H1 (cell line): ENCODE results near the gene ADGRB2. TPM values are rescaled to one million over a fixed set of nuclear protein-coding genes. Genes with fewer than 3 reads are reported as not detected.

Source experiments
- CBX8 ChIP-seq: fragments of 300-800, 300-1000 bp; sonication (generic); IDR thresholded peaks from 2 replicates; pipeline ENCODE4 v1.7.1; 2016; ENCODE audit warnings: low read depth, low read length, borderline replicate concordance
- FOSL1 ChIP-seq: IDR thresholded peaks from 2 replicates; pipeline ENCODE4 v1.6.1; 2011; ENCODE audit warnings: mild to moderate bottlenecking, low read depth, low read length, moderate library complexity; ENCODE audit not compliant: insufficient read depth
- NANOG ChIP-seq: IDR thresholded peaks from 2 replicates; pipeline ENCODE4 v1.6.1; 2011; ENCODE audit warnings: low read length, low read depth, mild to moderate bottlenecking, inconsistent platforms; ENCODE audit not compliant: insufficient read depth, poor library complexity, severe bottlenecking
- polyA plus RNA-seq, 7 experiments: library from polyadenylated mRNA; depleted of rRNA in 3 of 7; stranded (reverse) in 5 of 7; unstranded in 2 of 7; fragments of >200 nt in 5 of 7; fragments of 200-250 nt in 2 of 7; gene quantifications; 1 replicate in 5 of 7; 2 replicates in 1 of 7; 4 replicates in 1 of 7; pipeline versions ENCODE4 v1.2.1 to v1.2.3, GENCODE V29; 2011 to 2013; ENCODE audit warnings: missing spikeins in 2 of 7, mixed read lengths in 2 of 7
- total RNA-seq: library from RNA; stranded (reverse); fragmentation: NEBNext Ultra II Directional; extraction: Animal tissue kit (Norgen Biotek cat#: 25700); gene quantifications from 2 replicates; pipeline ENCODE4 v1.2.1, GENCODE V29; 2021

Gene ADGRB2
- total and polyA plus RNA-seq, 2 of the 8 experiments (the other 6 are each of a cell fraction or from before 2014, with no cell fraction given) = 15.6 to 26.2 TPM

DNA sequence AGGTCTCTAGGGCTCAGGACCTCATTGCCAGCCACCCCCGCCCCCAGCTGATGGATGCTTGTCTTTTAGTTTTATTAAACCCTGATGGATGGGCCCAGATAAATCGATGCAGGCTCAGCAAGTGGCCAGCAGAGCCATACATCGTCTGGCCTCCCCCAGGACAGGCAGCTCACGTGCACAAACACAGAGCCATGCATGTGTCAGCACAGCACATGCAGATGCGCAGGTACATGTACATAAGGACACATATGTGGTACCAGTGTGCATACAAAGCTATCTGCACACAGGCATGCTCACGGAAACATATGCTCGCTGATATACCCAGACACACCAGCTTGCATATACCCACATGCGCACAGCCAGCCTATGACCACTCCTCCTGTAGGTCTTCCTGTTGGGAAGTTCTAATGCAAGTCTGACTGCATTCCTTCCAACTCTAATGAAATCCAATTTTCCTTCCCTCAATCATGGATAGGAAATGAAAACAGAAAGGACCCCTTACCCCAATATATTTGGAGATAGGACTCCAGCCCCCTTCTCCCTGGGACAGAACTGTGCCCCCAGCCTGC is 61.2 kb downstream of the ADGRB2 start (continued):
- TF ChIP-seq NANOG (no peak), CBX8 (no peak), FOSL1 (no peak)
